Pancreas (tissue), 10 donors: Measurements from ENCODE around the gene ZNF511. TPM values are rescaled to one million over a fixed set of nuclear protein-coding genes. Genes with fewer than 3 reads are reported as not detected.
A peak's percentile ranks its signal among the peaks of the same experiment; 100 is the strongest.

Source experiments
- ATAC-seq, 4 donors: fragments of 200-7000 bp; cut with Tn5 transposase; one replicate each; pipeline versions ENCODE4 v1.8.0 to v1.9.1; 2020; ENCODE audit warnings: mild to moderate bottlenecking in 4 of 4, moderate library complexity in 4 of 4
- DNase-seq, 6 donors: peaks; one replicate each; pipeline ENCODE4 v3.0.0-alpha.2; 2020
- FAIRE-seq: peaks from 2 replicates; lab custom pipeline; 2012; peaks lifted over from hg19 to GRCh38; lab: Jason Lieb, UNC
- H3K27ac ChIP-seq, 4 donors: fragments of 200-600 bp; sonication (generic); 1 replicate in 3 of 4; 2 replicates in 1 of 4; pipeline versions ENCODE4 v1.5.0 to v1.8.0; 2020
- H3K27me3 ChIP-seq, 4 donors: fragments of 200-600 bp; one replicate each; pipeline ENCODE4 v1.8.0; 2021
- H3K36me3 ChIP-seq, 3 donors: fragments of 200-600 bp; sonication (generic) in 1 of 3; one replicate each; pipeline versions ENCODE4 v1.5.0 to v1.8.0; 2020 to 2021
- H3K4me1 ChIP-seq, 3 donors: fragments of 200-600 bp; one replicate each; pipeline ENCODE4 v1.8.0; 2021
- H3K4me3 ChIP-seq, 4 donors: fragments of 200-600 bp; sonication (generic) in 2 of 4; one replicate each; pipeline versions ENCODE4 v1.5.0 to v1.8.0; 2020 to 2021
- H3K9me3 ChIP-seq, 4 donors: fragments of 200-600 bp; one replicate each; pipeline ENCODE4 v1.8.0; 2021
- WGBS, 2 donors: extraction: QIAGEN DNeasy Blood & Tissue Kit; methylation state at CpG; one replicate each; pipeline ENCODE4 v1.1.7; 2013; 5-methylcytosine and 5-hydroxymethylcytosine counted together
- intact Hi-C, 3 donors: fragments of 100-400 bp; cut with DNase I; formaldehyde crosslinking; loops; one replicate each; pipeline versions ENCODE4 v1.11.1 to v1.14.2; 2022
- polyA plus RNA-seq, 2 donors: library from polyadenylated mRNA; stranded (reverse); fragments of 200-250 nt; gene quantifications; one replicate each; pipeline ENCODE4 v1.2.3, GENCODE V29; 2013
- total RNA-seq, 6 donors: library from RNA; stranded (reverse); fragmentation: NEBNext Ultra II Directional in 4 of 6; extraction: Animal tissue kit (Norgen Biotek cat#: 25700) in 4 of 6; gene quantifications; one replicate each; pipeline versions ENCODE4 v1.2.1 to v1.2.4, GENCODE V29; 2021 to 2023
- TF ChIP-seq, protein P1 (sequence below), 4 donors: fragments of 200-600 bp; sonication (generic) in 3 of 4; IDR thresholded peaks; one replicate each; pipeline versions ENCODE4 v1.5.0 to v1.8.0; 2021; ENCODE audit warnings: antibody characterized with exemption in 4 of 4
- donor health status: healthy with polysubstance abuse.
- donor health status: DM: no; HTN: no; CAD: no; lungs with moderate emphysema.
- donor health status: DM: no; HTN: no; CAD: no.
- donor health status: control.
- donor health status: control.
- donor health status: Bipolar disorder and iron deficiency.
- donor health status: DM: yes; HTN: yes; CAD: no.
- donor health status: DM: no; HTN: no; CAD: no.
- donor health status: DM: no; HTN: no; CAD: no.
- donor health status: DM: yes; HTN: yes; CAD: no.

ZNF511 gene
- total and polyA plus RNA-seq, 8 donors = 13.3 to 40.3 (median 17.3) TPM

DNA sequence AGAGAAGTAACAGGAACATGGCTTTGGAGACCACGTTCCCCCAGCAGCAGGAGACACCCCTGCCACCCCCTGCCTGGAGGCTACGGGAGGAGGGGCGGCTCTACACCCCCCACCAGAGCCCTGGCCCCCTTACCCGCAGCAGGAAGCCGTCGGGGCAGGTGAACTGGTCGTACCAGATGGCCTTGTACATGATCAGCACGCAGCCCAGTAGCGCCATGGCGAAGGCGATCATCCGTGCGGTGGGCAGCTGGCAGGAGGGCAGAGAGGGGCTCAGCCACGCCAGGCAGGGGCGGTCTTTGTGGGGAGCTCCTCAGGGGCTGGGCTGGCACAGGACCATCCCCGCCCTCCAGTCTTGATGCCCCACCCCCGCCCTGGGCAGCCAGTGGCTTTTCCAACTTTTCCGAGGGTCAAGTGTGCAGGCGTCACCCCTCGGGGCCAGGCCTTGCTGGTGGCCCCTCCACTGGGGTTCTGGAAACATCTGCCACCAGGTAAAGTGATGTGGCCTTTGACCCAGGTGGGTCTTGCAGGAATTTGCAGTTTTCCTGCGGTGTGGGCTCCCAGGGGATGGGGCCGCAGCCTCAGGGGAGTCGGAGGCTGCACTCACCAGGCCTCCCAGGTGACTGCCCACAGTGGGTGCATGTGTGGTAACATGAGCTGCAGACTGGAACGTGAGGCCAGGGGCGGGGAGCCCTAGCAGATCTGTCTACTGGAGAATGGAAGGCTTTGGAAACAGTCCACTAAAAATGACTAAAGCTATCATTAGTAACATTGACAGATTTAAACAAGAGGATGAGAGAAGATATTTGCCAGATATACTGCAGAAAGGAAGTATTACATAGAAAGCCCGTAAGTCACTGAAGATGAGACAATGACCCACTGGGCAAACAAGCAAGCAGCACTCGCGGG, 18.3 kb downstream of the ZNF511 start:
- H3K27me3 ChIP-seq = peaks cover 0 to 24% (median 15%) of the 10 kb centered on the region in 4 donors
- no peak for FAIRE-seq

DNA sequence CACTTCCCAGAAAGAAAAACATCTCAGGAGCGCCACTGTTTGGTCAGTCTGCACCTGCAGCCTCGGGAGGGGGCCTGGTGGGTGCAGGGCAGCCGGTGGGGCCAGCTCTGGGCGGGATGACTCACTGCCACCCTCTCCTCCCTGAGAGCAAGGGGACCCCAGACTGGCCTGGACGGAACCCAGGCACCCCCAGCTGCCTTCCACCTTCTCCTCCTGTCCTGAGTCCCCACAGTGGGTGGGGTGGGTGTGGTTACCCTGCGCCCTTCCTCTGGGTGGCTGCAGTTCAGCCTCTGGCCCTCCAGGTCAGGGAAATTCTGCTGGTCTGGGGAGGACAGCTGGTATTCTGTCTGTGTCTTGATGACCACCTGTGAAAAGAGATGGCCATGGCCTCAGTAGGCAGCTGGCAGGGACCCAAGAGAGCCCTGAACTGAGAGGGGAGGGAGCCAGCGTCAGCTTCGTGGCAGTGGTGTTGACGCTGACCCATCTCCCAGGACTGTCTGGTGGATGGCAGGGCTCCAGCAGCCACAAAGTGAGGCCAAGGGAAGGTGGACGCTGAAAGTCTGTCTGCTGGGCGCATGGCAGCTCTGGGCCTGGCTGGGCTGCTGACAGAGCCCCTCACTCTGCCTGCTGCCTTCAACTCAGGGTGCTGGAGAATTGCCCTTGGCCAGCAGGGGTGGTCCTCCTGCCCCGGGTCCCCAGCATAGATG, 19.1 kb downstream of the ZNF511 start:
- H3K9me3 ChIP-seq = no peaks in the 10 kb centered on the region
- H3K27ac ChIP-seq = no peak overlapping the region
- TF ChIP-seq, protein P1, sequence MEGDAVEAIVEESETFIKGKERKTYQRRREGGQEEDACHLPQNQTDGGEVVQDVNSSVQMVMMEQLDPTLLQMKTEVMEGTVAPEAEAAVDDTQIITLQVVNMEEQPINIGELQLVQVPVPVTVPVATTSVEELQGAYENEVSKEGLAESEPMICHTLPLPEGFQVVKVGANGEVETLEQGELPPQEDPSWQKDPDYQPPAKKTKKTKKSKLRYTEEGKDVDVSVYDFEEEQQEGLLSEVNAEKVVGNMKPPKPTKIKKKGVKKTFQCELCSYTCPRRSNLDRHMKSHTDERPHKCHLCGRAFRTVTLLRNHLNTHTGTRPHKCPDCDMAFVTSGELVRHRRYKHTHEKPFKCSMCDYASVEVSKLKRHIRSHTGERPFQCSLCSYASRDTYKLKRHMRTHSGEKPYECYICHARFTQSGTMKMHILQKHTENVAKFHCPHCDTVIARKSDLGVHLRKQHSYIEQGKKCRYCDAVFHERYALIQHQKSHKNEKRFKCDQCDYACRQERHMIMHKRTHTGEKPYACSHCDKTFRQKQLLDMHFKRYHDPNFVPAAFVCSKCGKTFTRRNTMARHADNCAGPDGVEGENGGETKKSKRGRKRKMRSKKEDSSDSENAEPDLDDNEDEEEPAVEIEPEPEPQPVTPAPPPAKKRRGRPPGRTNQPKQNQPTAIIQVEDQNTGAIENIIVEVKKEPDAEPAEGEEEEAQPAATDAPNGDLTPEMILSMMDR (IDR thresholded peaks at IDR 0.05) = no peak
- intact Hi-C loops = no loop called here
- FAIRE-seq = no peak
- H3K4me3 ChIP-seq = no peak overlapping the region
- no peaks in the 10 kb centered on the region for H3K36me3 ChIP-seq
- no peak for ATAC-seq
- 33 to 39% methylated on average over 12 of the region's 12 CpGs for WGBS, 2 donors
- peak in 3 of 6 donors; percentile 21 to 53 (median 47) for DNase-seq
- H3K4me1 ChIP-seq = peaks cover 0 to 8% (median 7%) of the 10 kb centered on the region in 3 donors
- peaks cover 0 to 24% (median 15%) of the 10 kb centered on the region in 4 donors for H3K27me3 ChIP-seq

More for the DNA sequence above, 18.3 kb downstream of the ZNF511 start:
- no peaks in the 10 kb centered on the region for H3K36me3 ChIP-seq
- intact Hi-C loops = no loop called here
- H3K27ac ChIP-seq = no peak overlapping the region
- peaks cover 0 to 8% (median 7%) of the 10 kb centered on the region in 3 donors for H3K4me1 ChIP-seq
- H3K4me3 ChIP-seq = no peak overlapping the region
- H3K9me3 ChIP-seq = no peaks in the 10 kb centered on the region
- DNase-seq (peak in 3 of 6 donors; percentile 9 to 81 (median 50)), ATAC-seq (no peak)
- TF ChIP-seq, protein P1 (IDR thresholded peaks at IDR 0.05) = no peak
- WGBS, 2 donors = 23 to 28% methylated on average over 27 to 28 of the region's 28 CpGs

DNA sequence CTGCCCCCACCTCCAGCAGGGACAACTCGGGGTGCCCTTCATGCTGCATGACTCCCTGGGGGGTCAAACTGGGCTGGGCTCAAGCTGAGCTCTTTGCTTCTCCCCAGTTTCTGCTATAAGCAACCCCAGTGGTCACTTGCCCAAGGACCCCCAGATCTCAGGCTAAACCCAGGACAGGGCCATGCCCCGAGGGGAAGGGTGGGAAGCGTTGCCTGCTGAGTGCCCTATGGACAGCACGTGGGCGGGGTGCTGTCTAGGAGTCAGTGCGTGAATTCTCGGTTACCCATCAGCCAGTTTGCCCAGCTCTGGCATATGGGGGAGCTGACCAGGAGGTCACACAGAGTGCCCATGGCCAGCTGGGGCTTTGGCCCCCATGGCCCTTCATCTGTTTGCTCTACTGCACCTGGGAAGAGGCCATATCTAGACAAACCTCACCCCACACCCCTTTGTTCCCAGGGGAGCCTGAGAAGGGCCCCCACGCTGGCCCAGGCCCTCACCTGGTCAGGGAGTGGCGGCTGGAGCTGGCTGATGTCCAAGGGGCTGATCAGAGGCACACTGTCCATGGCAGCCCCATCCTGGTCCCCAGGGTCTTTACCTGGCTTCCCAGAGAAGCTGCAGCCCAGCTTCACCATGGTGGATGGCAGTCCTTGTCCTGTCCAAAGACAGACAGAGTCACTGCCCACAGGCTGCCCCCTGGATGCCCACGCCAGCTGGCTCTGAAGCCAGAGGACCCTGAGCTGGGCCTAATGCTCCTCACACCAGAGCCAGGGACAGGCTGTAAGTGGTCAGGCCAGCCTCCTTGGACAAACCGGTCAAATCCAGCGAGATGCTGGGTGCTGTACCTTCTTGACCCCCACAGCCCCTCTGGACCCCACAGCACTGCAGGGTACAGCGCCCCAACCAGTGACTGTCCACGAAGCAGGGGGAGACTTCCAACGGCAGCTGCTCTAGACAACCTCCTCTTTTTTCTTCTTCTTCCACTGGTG, 19.9 kb downstream of the ZNF511 start:
- no peak overlapping the region for H3K4me3 ChIP-seq
- TF ChIP-seq, protein P1 (IDR thresholded peaks at IDR 0.05) = no peak
- ATAC-seq (no peak), FAIRE-seq (no peak), DNase-seq (peak in 3 of 6 donors; percentile 19 to 56 (median 54))
- H3K27me3 ChIP-seq = peaks cover 0 to 24% (median 15%) of the 10 kb centered on the region in 4 donors
- intact Hi-C loops = no loop called here
- H3K9me3 ChIP-seq = no peaks in the 10 kb centered on the region
- peaks cover 0 to 8% (median 7%) of the 10 kb centered on the region in 3 donors for H3K4me1 ChIP-seq
- H3K27ac ChIP-seq = no peak overlapping the region
- 62 to 64% methylated on average over 15 of the region's 15 CpGs for WGBS, 2 donors
- no peaks in the 10 kb centered on the region for H3K36me3 ChIP-seq

DNA sequence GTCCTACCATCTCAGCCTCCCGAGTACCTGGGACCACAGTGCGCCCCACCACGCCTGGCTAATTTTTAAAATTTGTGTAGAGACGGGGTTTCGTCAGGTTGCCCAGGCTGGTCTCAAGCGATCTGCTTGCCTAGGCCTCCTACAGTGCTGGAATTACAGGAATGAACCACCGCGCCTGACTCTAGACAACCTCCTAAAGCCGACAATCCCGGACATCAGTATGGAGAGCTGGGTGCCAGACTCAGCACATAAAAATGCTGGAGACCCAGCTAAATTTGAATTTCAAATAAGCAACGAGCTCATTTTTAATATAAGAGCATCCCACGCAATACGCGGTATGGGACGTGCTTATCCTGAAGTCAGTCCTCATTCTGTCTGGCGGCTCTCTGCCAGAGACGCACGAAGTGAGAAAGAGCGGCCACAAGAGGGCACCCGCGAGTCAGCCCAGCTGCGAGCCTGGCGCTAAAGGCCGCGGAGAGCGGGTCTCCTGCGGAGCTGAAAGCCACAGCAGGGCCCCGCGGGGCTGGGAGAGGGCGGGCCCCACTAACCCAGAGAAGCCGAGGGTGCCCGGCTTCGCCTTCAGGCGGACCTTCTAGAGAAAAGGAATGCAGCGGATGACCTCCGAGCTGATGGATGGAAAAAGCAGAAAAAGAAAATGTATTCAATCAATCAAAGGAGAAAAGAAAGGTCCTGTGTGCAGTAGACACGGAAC, 20.9 kb downstream of the ZNF511 start:
- intact Hi-C loops = no loop called here
- peaks cover 0 to 25% (median 15%) of the 10 kb centered on the region in 4 donors for H3K27me3 ChIP-seq
- WGBS, 2 donors = 7% methylated on average over 37 of the region's 37 CpGs

More for the DNA sequence above, 20.9 kb downstream of the ZNF511 start:
- TF ChIP-seq, protein P1 (IDR thresholded peaks at IDR 0.05) = peak; percentile 94 to 98 (median 96)
- FAIRE-seq = no peak
- Histone ChIP-seq H3K9me3 (no peaks in the 10 kb centered on the region), H3K27ac (no peak overlapping the region), H3K36me3 (no peaks in the 10 kb centered on the region), H3K4me3 (peak overlapping the region in 2 of 4 donors; percentile 17 to 33), H3K4me1 (peaks cover 0 to 8% (median 7%) of the 10 kb centered on the region in 3 donors)
- DNase-seq = peak; percentile 77 to 97 (median 91)
- ATAC-seq = peak; percentile 80 to 93 (median 89)
